ENCODE results near the gene CMC4.
A peak's percentile ranks its signal among the peaks of the same experiment; 100 is the strongest.

Gene CMC4

GRCh38 chrX:155071694-155072280, 851 bp upstream of the CMC4 start:
- H3K27me3 ChIP-seq (ENCODE audit: control insufficient read depth in 1 of 2, insufficient read depth in 2 of 2, low read length in 2 of 2): no peaks in the 10 kb centered on the region
- H3K9me3 ChIP-seq (ENCODE audit: control insufficient read depth in 1 of 2, low read length in 2 of 2): no peaks in the 10 kb centered on the region
- H3K4me3 ChIP-seq (ENCODE audit: low read depth in 1 of 2, low read length in 2 of 2): peak overlapping the region; percentile 84 to 85
- H3K4me1 ChIP-seq (ENCODE audit: control insufficient read depth in 1 of 2, insufficient read depth in 2 of 2, low read length in 2 of 2): peaks cover 4 to 15% of the 10 kb centered on the region in 2 donors
- peak overlapping the region; percentile 72 to 78 for H3K9ac ChIP-seq (ENCODE audit: low read depth in 1 of 2, low read length in 2 of 2)
- peak overlapping the region; percentile 70 for H3K27ac ChIP-seq (ENCODE audit: low read depth, low read length)
- H3K36me3 ChIP-seq (ENCODE audit: control insufficient read depth in 1 of 2, insufficient read depth in 2 of 2, low read length in 2 of 2): peaks cover 0 to 13% of the 10 kb centered on the region in 2 donors

GRCh38 chrX:155070663-155070974, 317 bp downstream of the CMC4 start:
- Histone ChIP-seq H3K27ac (ENCODE audit: low read depth, low read length) (peak overlapping the region; percentile 66), H3K27me3 (ENCODE audit: control insufficient read depth in 1 of 2, insufficient read depth in 2 of 2, low read length in 2 of 2) (no peaks in the 10 kb centered on the region), H3K4me3 (ENCODE audit: low read depth in 1 of 2, low read length in 2 of 2) (peak overlapping the region; percentile 74 to 81), H3K36me3 (ENCODE audit: control insufficient read depth in 1 of 2, insufficient read depth in 2 of 2, low read length in 2 of 2) (peaks cover 0 to 10% of the 10 kb centered on the region in 2 donors), H3K9me3 (ENCODE audit: control insufficient read depth in 1 of 2, low read length in 2 of 2) (no peaks in the 10 kb centered on the region), H3K9ac (ENCODE audit: low read depth in 1 of 2, low read length in 2 of 2) (peak overlapping the region; percentile 64 to 70), H3K4me1 (ENCODE audit: control insufficient read depth in 1 of 2, insufficient read depth in 2 of 2, low read length in 2 of 2) (peaks cover 4 to 15% of the 10 kb centered on the region in 2 donors)

GRCh38 chrX:155070038-155070437, 898 bp downstream of the CMC4 start:
- Histone ChIP-seq H3K4me3 (ENCODE audit: low read depth in 1 of 2, low read length in 2 of 2) (peak overlapping the region; percentile 74 to 81), H3K36me3 (ENCODE audit: control insufficient read depth in 1 of 2, insufficient read depth in 2 of 2, low read length in 2 of 2) (peaks cover 0 to 5% of the 10 kb centered on the region in 2 donors), H3K4me1 (ENCODE audit: control insufficient read depth in 1 of 2, insufficient read depth in 2 of 2, low read length in 2 of 2) (peaks cover 4 to 15% of the 10 kb centered on the region in 2 donors), H3K27ac (ENCODE audit: low read depth, low read length) (no peak overlapping the region), H3K9me3 (ENCODE audit: control insufficient read depth in 1 of 2, low read length in 2 of 2) (no peaks in the 10 kb centered on the region), H3K9ac (ENCODE audit: low read depth in 1 of 2, low read length in 2 of 2) (peak overlapping the region; percentile 64 to 70), H3K27me3 (ENCODE audit: control insufficient read depth in 1 of 2, insufficient read depth in 2 of 2, low read length in 2 of 2) (no peaks in the 10 kb centered on the region)

GRCh38 chrX:155069414-155069813, 1.5 kb downstream of the CMC4 start:
- no peak overlapping the region for H3K9ac ChIP-seq (ENCODE audit: low read depth in 1 of 2, low read length in 2 of 2)
- H3K9me3 ChIP-seq (ENCODE audit: control insufficient read depth in 1 of 2, low read length in 2 of 2): no peaks in the 10 kb centered on the region
- peak overlapping the region; percentile 17 to 74 for H3K4me3 ChIP-seq (ENCODE audit: low read depth in 1 of 2, low read length in 2 of 2)
- peaks cover 4 to 15% of the 10 kb centered on the region in 2 donors for H3K4me1 ChIP-seq (ENCODE audit: control insufficient read depth in 1 of 2, insufficient read depth in 2 of 2, low read length in 2 of 2)
- peaks cover 0 to 3% of the 10 kb centered on the region in 2 donors for H3K36me3 ChIP-seq (ENCODE audit: control insufficient read depth in 1 of 2, insufficient read depth in 2 of 2, low read length in 2 of 2)
- no peak overlapping the region for H3K27ac ChIP-seq (ENCODE audit: low read depth, low read length)
- H3K27me3 ChIP-seq (ENCODE audit: control insufficient read depth in 1 of 2, insufficient read depth in 2 of 2, low read length in 2 of 2): no peaks in the 10 kb centered on the region

- Histone ChIP-seq H3K27ac (ENCODE audit: low read depth, low read length) (no peak overlapping the region), H3K4me3 (ENCODE audit: low read depth in 1 of 2, low read length in 2 of 2) (no peak overlapping the region), H3K9me3 (ENCODE audit: control insufficient read depth in 1 of 2, low read length in 2 of 2) (no peaks in the 10 kb centered on the region)
Observed at GRCh38 chrX:155068165-155068564, 2.8 kb downstream of the CMC4 start.

GRCh38 chrX:155065035-155065734, 5.8 kb downstream of the CMC4 start:
- H3K9ac ChIP-seq (ENCODE audit: low read depth in 1 of 2, low read length in 2 of 2): no peak overlapping the region
- no peaks in the 10 kb centered on the region for H3K9me3 ChIP-seq (ENCODE audit: control insufficient read depth in 1 of 2, low read length in 2 of 2)
- H3K36me3 ChIP-seq (ENCODE audit: control insufficient read depth in 1 of 2, insufficient read depth in 2 of 2, low read length in 2 of 2): peaks cover 0 to 6% of the 10 kb centered on the region in 2 donors
- no peak overlapping the region for H3K4me3 ChIP-seq (ENCODE audit: low read depth in 1 of 2, low read length in 2 of 2)
- H3K27ac ChIP-seq (ENCODE audit: low read depth, low read length): no peak overlapping the region
- H3K27me3 ChIP-seq (ENCODE audit: control insufficient read depth in 1 of 2, insufficient read depth in 2 of 2, low read length in 2 of 2): no peaks in the 10 kb centered on the region
- peaks cover 4 to 5% of the 10 kb centered on the region in 2 donors for H3K4me1 ChIP-seq (ENCODE audit: control insufficient read depth in 1 of 2, insufficient read depth in 2 of 2, low read length in 2 of 2)

More at GRCh38 chrX:155068165-155068564, 2.8 kb downstream of the CMC4 start:
- Histone ChIP-seq H3K4me1 (ENCODE audit: control insufficient read depth in 1 of 2, insufficient read depth in 2 of 2, low read length in 2 of 2) (peaks cover 4 to 8% of the 10 kb centered on the region in 2 donors), H3K36me3 (ENCODE audit: control insufficient read depth in 1 of 2, insufficient read depth in 2 of 2, low read length in 2 of 2) (no peaks in the 10 kb centered on the region), H3K27me3 (ENCODE audit: control insufficient read depth in 1 of 2, insufficient read depth in 2 of 2, low read length in 2 of 2) (no peaks in the 10 kb centered on the region), H3K9ac (ENCODE audit: low read depth in 1 of 2, low read length in 2 of 2) (no peak overlapping the region)

- H3K4me1 ChIP-seq (ENCODE audit: control insufficient read depth in 1 of 2, insufficient read depth in 2 of 2, low read length in 2 of 2): peaks cover 4 to 5% of the 10 kb centered on the region in 2 donors
- no peak overlapping the region for H3K9ac ChIP-seq (ENCODE audit: low read depth in 1 of 2, low read length in 2 of 2)
Observed at GRCh38 chrX:155061760-155062159, 9.2 kb downstream of the CMC4 start.

GRCh38 chrX:155056877-155057792, 13.8 kb downstream of the CMC4 start:
- Histone ChIP-seq H3K4me3 (ENCODE audit: low read depth in 1 of 2, low read length in 2 of 2) (peak overlapping the region; percentile 38 to 43), H3K9ac (ENCODE audit: low read depth in 1 of 2, low read length in 2 of 2) (peak overlapping the region; percentile 25 to 51), H3K27me3 (ENCODE audit: control insufficient read depth in 1 of 2, insufficient read depth in 2 of 2, low read length in 2 of 2) (no peaks in the 10 kb centered on the region), H3K4me1 (ENCODE audit: control insufficient read depth in 1 of 2, insufficient read depth in 2 of 2, low read length in 2 of 2) (peaks cover 5 to 7% of the 10 kb centered on the region in 2 donors), H3K36me3 (ENCODE audit: control insufficient read depth in 1 of 2, insufficient read depth in 2 of 2, low read length in 2 of 2) (peaks cover 6 to 12% of the 10 kb centered on the region in 2 donors), H3K9me3 (ENCODE audit: control insufficient read depth in 1 of 2, low read length in 2 of 2) (no peaks in the 10 kb centered on the region), H3K27ac (ENCODE audit: low read depth, low read length) (peak overlapping the region; percentile 59)

More at GRCh38 chrX:155061760-155062159, 9.2 kb downstream of the CMC4 start:
- Histone ChIP-seq H3K4me3 (ENCODE audit: low read depth in 1 of 2, low read length in 2 of 2) (no peak overlapping the region), H3K27me3 (ENCODE audit: control insufficient read depth in 1 of 2, insufficient read depth in 2 of 2, low read length in 2 of 2) (no peaks in the 10 kb centered on the region), H3K36me3 (ENCODE audit: control insufficient read depth in 1 of 2, insufficient read depth in 2 of 2, low read length in 2 of 2) (peaks cover 0 to 9% of the 10 kb centered on the region in 2 donors), H3K27ac (ENCODE audit: low read depth, low read length) (no peak overlapping the region), H3K9me3 (ENCODE audit: control insufficient read depth in 1 of 2, low read length in 2 of 2) (no peaks in the 10 kb centered on the region)

- H3K27ac ChIP-seq (ENCODE audit: low read depth, low read length): no peak overlapping the region
- H3K4me3 ChIP-seq (ENCODE audit: low read depth in 1 of 2, low read length in 2 of 2): no peak overlapping the region
- H3K4me1 ChIP-seq (ENCODE audit: control insufficient read depth in 1 of 2, insufficient read depth in 2 of 2, low read length in 2 of 2): peaks cover 5 to 7% of the 10 kb centered on the region in 2 donors
- no peaks in the 10 kb centered on the region for H3K9me3 ChIP-seq (ENCODE audit: control insufficient read depth in 1 of 2, low read length in 2 of 2)
- H3K9ac ChIP-seq (ENCODE audit: low read depth in 1 of 2, low read length in 2 of 2): no peak overlapping the region
- H3K36me3 ChIP-seq (ENCODE audit: control insufficient read depth in 1 of 2, insufficient read depth in 2 of 2, low read length in 2 of 2): peaks cover 10 to 14% of the 10 kb centered on the region in 2 donors
- H3K27me3 ChIP-seq (ENCODE audit: control insufficient read depth in 1 of 2, insufficient read depth in 2 of 2, low read length in 2 of 2): no peaks in the 10 kb centered on the region
Observed at GRCh38 chrX:155056471-155056870, 14.5 kb downstream of the CMC4 start.

GRCh38 chrX:155055494-155055893, 15.4 kb downstream of the CMC4 start:
- Histone ChIP-seq H3K4me1 (ENCODE audit: control insufficient read depth in 1 of 2, insufficient read depth in 2 of 2, low read length in 2 of 2) (peaks cover 5 to 7% of the 10 kb centered on the region in 2 donors), H3K27me3 (ENCODE audit: control insufficient read depth in 1 of 2, insufficient read depth in 2 of 2, low read length in 2 of 2) (no peaks in the 10 kb centered on the region), H3K36me3 (ENCODE audit: control insufficient read depth in 1 of 2, insufficient read depth in 2 of 2, low read length in 2 of 2) (peaks cover 10 to 15% of the 10 kb centered on the region in 2 donors), H3K4me3 (ENCODE audit: low read depth in 1 of 2, low read length in 2 of 2) (no peak overlapping the region), H3K27ac (ENCODE audit: low read depth, low read length) (no peak overlapping the region), H3K9ac (ENCODE audit: low read depth in 1 of 2, low read length in 2 of 2) (no peak overlapping the region), H3K9me3 (ENCODE audit: control insufficient read depth in 1 of 2, low read length in 2 of 2) (no peaks in the 10 kb centered on the region)
